HFFc6 (cell line): ENCODE measurements around the gene CARD9. TPM values are rescaled to one million over a fixed set of nuclear protein-coding genes. Genes with fewer than 3 reads are reported as not detected.
A peak's percentile ranks its signal among the peaks of the same experiment; 100 is the strongest.

ENCODE experiments used
- DNase-seq: peaks from one replicate; pipeline ENCODE4 v3.0.0-alpha.2; 2018
- H3K27ac Mint-ChIP-seq: 2 replicates; pipeline ENCODE4 v1.8.0; 2020; ENCODE audit warnings: mild to moderate bottlenecking, mixed read lengths
- H3K27me3 Mint-ChIP-seq: 2 replicates; pipeline ENCODE4 v1.8.0; 2021; ENCODE audit warnings: mild to moderate bottlenecking, moderate library complexity, mixed read lengths; ENCODE audit not compliant: insufficient read depth
- H3K36me3 Mint-ChIP-seq: 2 replicates; pipeline ENCODE4 v1.8.0; 2021; ENCODE audit warnings: low read depth, mixed read lengths
- H3K4me1 Mint-ChIP-seq: 2 replicates; pipeline ENCODE4 v1.8.0; 2020; ENCODE audit warnings: low read depth, mixed read lengths
- H3K4me3 Mint-ChIP-seq: 2 replicates; pipeline ENCODE4 v1.8.0; 2020; ENCODE audit warnings: mild to moderate bottlenecking, moderate library complexity, mixed read lengths
- H3K9me3 Mint-ChIP-seq: 2 replicates; pipeline ENCODE4 v1.8.0; 2020; ENCODE audit warnings: mild to moderate bottlenecking, mixed read lengths
- CTCF ChIP-seq: fragments of 200-600 bp; sonication (generic); IDR thresholded peaks from 2 replicates; pipeline ENCODE4 v1.5.0; 2021; ENCODE audit warnings: antibody characterized with exemption, mild to moderate bottlenecking
- total RNA-seq, 6 experiments: library from RNA; stranded (reverse); fragmentation: NEBNext Ultra II Directional; extraction: Animal tissue kit (Norgen Biotek cat#: 25700); gene quantifications; 2 replicates in 1 of 6; 3 replicates in 5 of 6; pipeline ENCODE4 v1.2.3, GENCODE V29; 2021

The CARD9 gene
- total RNA-seq, 6 experiments from 2014 or later, result 2.9 to 19.0 (median 3.2) TPM

- H3K4me3 Mint-ChIP-seq, result peak overlapping the region; percentile 53; the same call in 1 of the 2 replicates
- peak; percentile 55 for DNase-seq
- no peaks in the 10 kb centered on the region for H3K36me3 Mint-ChIP-seq
- H3K27me3 Mint-ChIP-seq, result peaks cover 13% of the 10 kb centered on the region
- peaks cover 18% of the 10 kb centered on the region for H3K4me1 Mint-ChIP-seq
- H3K9me3 Mint-ChIP-seq, result no peaks in the 10 kb centered on the region
- peak overlapping the region; percentile 74 for H3K27ac Mint-ChIP-seq
- TF ChIP-seq CTCF, result peak; percentile 75
Observed at GRCh38 chr9:136345281-136346156, 27.9 kb downstream of the CARD9 start.

- no peaks in the 10 kb centered on the region for H3K9me3 Mint-ChIP-seq
- H3K4me1 Mint-ChIP-seq, result peaks cover 18% of the 10 kb centered on the region
- no peaks in the 10 kb centered on the region for H3K36me3 Mint-ChIP-seq
- DNase-seq, result no peak
- no peak for TF ChIP-seq CTCF
- peak overlapping the region; percentile 46 for H3K27ac Mint-ChIP-seq
- H3K27me3 Mint-ChIP-seq, result peaks cover 12% of the 10 kb centered on the region
- H3K4me3 Mint-ChIP-seq, result peak overlapping the region; percentile 11; the same call in 1 of the 2 replicates
Observed at GRCh38 chr9:136344544-136345280, 28.8 kb downstream of the CARD9 start.

- H3K4me1 Mint-ChIP-seq, result peaks cover 18% of the 10 kb centered on the region
- no peaks in the 10 kb centered on the region for H3K36me3 Mint-ChIP-seq
- DNase-seq, result no peak
- no peak overlapping the region for H3K4me3 Mint-ChIP-seq
- peaks cover 12% of the 10 kb centered on the region for H3K27me3 Mint-ChIP-seq
- H3K9me3 Mint-ChIP-seq, result no peaks in the 10 kb centered on the region
- no peak for TF ChIP-seq CTCF
- no peak overlapping the region for H3K27ac Mint-ChIP-seq
Observed at GRCh38 chr9:136343884-136344269, 29.6 kb downstream of the CARD9 start.

GRCh38 chr9:136343121-136343883 lies 30.2 kb downstream of the CARD9 start:
- Mint-ChIP-seq H3K4me3 (no peak overlapping the region), H3K4me1 (peaks cover 18% of the 10 kb centered on the region), H3K27me3 (peaks cover 9% of the 10 kb centered on the region), H3K9me3 (no peaks in the 10 kb centered on the region), H3K36me3 (no peaks in the 10 kb centered on the region), H3K27ac (no peak overlapping the region)
- no peak for DNase-seq
- no peak for TF ChIP-seq CTCF
